Fibroblast of the aortic adventitia (primary cell): ENCODE results near the gene FETUB. TPM values are rescaled to one million over a fixed set of nuclear protein-coding genes. Genes with fewer than 3 reads are reported as not detected.

Experiments used
- DNase-seq: peaks from one replicate; pipeline ENCODE4 v3.0.0-alpha.2; 2010; ENCODE audit warnings: low read depth
- H3K4me3 ChIP-seq: 2 replicates; pipeline ENCODE4 v1.5.1; 2011; ENCODE audit warnings: low read depth, mild to moderate bottlenecking, control low read depth, low read length, moderate library complexity
- CTCF ChIP-seq: IDR thresholded peaks from 2 replicates; pipeline ENCODE4 v1.5.1; 2011; ENCODE audit warnings: mild to moderate bottlenecking, low read length, control low read depth, inconsistent platforms; ENCODE audit not compliant: insufficient read depth
- total RNA-seq: library from RNA; depleted of rRNA; stranded (reverse); fragments of >200 nt; gene quantifications from 2 replicates; pipeline ENCODE4 v1.2.3, GENCODE V29; 2012; ENCODE audit warnings: low replicate concordance

FETUB gene
- total RNA-seq, 1 donor: not detected

GRCh38 chr3:186613637-186614265 lies 26.4 kb upstream of the FETUB start:
- DNase-seq: no peak
- H3K4me3 ChIP-seq: no peak overlapping the region
- no peak for TF ChIP-seq CTCF

DNA sequence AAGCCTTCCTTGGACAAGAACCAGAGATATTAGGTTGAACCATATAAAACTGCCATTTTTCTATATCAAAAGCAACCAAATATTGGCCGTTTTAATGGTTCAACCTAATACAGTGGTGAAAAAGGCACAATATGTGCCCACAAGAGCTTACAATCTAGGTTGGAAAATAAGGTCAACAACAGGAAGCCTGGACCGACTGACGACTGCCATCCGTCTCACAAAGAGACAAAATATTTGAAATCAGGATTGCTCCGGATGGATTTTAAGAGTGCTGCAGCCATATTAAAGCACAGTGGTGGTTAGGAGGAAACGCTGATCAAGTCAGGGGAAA lies 26.0 kb upstream of the FETUB start:
- no peak overlapping the region for H3K4me3 ChIP-seq
- DNase-seq: no peak
- TF ChIP-seq CTCF: no peak

- DNase-seq: peak; percentile 78
- peak; percentile 99 for TF ChIP-seq CTCF
- no peak overlapping the region for H3K4me3 ChIP-seq
Measured at GRCh38 chr3:186614597-186615483, 25.4 kb upstream of the FETUB start.

DNA sequence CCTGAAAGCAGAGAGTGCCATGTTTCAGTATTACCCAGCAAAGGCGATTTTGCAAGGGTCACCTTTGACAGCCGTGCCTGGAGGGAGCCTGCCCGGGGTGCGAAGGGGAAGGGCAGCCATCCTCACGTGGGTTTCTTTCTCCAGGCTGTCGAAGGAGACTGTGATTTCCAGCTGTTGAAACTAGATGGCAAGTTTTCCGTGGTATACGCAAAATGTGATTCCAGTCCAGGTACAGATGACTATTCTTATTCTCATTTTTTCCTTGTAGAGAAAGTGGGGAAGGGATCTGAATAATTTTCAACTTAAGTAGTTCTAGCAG lies 23.9 kb upstream of the FETUB start:
- no peak for DNase-seq
- TF ChIP-seq CTCF: no peak
- H3K4me3 ChIP-seq: no peak overlapping the region

- peak; percentile 93 for TF ChIP-seq CTCF
- DNase-seq: peak; percentile 98
- peak overlapping the region; percentile 40 for H3K4me3 ChIP-seq
Measured at GRCh38 chr3:186617036-186617946, 22.9 kb upstream of the FETUB start.

DNA sequence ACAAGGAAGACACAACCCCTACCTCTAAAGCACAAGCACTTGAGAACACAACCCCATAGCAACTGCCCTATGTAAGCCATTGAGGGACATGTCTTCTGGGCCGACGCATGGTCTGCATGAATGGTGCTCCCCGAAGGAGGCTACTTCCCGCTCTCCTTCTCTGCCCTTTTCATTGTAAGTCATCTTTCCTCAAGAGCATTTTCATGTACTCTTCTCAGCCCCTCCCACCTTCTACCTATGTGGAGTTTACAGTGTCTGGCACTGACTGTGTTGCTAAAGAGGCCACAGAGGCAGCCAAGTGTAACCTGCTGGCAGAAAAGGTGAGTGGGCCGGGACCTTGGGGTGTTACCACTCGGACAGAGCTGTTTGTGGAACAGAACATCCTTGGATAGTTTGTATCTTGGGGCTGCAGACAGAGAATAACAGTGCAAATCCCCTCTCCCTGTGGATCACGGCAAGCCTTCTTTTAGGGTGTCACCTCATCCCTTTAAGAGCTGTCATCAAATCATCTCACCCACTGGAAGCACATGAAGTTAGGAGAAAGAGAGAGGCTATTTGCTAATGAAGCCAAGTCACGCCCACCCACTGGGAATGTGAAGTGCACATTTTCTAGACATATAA lies 21.8 kb upstream of the FETUB start:
- no peak overlapping the region for H3K4me3 ChIP-seq
- no peak for TF ChIP-seq CTCF
- DNase-seq: no peak
